Esophagus muscularis mucosa (tissue), 3 donors: ENCODE measurements around the gene EVA1B.

Source experiments
- POLR2A ChIP-seq: fragments of 450-650 bp; IDR thresholded peaks from one replicate; pipeline ENCODE4 v1.6.1; 2017; ENCODE audit warnings: antibody characterized with exemption, moderate library complexity, mild to moderate bottlenecking, low read depth
- TF ChIP-seq, protein P1 (sequence below), 3 experiments: fragments of 200-600 bp in 2 of 3; fragments of 450-650 bp in 1 of 3; sonication (generic) in 2 of 3; IDR thresholded peaks; one replicate each; pipeline ENCODE4 v1.5.1; 2017 to 2019; ENCODE audit warnings: antibody characterized with exemption in 3 of 3, mild to moderate bottlenecking in 2 of 3, moderate library complexity in 1 of 3

DNA sequence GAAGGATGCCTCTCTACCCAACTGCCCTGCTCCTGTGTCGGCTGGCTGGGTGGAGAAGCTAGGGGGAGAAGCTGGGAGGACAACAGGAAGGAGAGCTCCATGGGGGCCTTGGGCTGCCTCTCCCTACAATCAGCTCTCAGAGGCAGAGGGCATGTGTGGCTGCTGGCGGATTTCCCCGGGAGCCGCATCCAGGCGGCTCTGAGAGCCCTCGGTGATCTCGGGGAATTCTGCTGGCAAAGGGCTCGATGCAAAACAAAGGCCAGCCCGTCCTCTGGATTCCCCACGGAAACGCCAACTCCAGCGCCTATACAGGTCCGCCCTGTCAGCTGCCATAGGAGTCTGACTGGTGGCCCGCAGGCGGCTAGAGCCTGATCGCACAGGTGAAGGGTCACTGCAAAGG is 26.4 kb upstream of the EVA1B start:
- no peak for TF ChIP-seq POLR2A
- TF ChIP-seq, protein P1, sequence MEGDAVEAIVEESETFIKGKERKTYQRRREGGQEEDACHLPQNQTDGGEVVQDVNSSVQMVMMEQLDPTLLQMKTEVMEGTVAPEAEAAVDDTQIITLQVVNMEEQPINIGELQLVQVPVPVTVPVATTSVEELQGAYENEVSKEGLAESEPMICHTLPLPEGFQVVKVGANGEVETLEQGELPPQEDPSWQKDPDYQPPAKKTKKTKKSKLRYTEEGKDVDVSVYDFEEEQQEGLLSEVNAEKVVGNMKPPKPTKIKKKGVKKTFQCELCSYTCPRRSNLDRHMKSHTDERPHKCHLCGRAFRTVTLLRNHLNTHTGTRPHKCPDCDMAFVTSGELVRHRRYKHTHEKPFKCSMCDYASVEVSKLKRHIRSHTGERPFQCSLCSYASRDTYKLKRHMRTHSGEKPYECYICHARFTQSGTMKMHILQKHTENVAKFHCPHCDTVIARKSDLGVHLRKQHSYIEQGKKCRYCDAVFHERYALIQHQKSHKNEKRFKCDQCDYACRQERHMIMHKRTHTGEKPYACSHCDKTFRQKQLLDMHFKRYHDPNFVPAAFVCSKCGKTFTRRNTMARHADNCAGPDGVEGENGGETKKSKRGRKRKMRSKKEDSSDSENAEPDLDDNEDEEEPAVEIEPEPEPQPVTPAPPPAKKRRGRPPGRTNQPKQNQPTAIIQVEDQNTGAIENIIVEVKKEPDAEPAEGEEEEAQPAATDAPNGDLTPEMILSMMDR (IDR thresholded peaks at IDR 0.05), result no peak
